NCI-H2227 treated with DMSO at 0.1 percent for 48 hours (cell line): ENCODE measurements around the gene PDK2.

Source experiments
- DNase-seq: peaks from one replicate; lab custom pipeline; 2025; lab: John Stamatoyannopoulos, UW

PDK2 gene

DNA sequence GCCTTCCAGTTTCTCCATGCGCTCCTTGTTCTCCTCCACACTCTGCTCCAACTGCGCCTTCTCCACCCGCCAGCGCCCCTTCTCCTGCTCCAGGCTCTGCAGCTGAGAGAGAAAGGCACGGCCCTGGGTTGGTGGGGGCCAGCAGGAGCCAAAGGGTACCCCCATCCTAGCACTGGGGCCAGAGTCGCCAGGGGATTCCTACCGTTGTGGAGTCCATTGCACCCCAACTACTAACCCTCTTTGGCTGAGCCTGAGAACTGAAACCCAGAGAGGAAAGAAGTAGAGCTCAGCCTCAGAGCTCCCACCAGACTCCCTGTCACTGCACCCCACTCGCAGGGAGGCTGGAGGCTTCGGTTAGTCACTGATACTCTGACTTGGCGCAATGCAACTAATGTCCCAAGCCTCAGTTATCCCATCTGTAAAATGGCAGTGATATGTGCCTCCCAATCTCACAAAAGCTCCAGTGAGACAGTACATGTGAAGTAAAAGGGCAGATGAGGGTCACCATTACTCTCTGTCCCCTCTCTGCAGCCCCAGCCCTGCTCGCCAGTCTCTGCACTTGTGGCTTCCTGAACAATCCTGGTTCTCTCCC is 41.0 kb downstream of the PDK2 start:
- DNase-seq, result no peak

DNA sequence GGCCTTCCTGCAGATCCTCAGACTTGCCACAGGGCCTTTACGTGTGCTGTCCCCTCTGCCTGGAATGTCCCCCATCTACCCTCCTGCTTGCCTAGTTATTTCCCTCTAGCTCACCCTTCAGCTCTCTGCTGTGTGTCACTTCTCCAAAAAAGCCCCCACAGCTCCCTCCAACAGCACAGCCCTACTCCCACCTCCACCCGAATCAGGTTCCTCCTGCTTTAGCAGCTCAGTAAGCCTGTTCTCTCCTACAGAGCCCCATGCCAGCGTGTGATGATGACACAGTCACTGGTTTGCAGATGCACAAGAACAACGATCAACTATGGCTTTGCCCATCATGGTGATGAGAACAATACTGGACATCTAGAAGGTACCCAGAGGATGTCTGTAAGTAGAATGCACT is 41.9 kb downstream of the PDK2 start:
- no peak for DNase-seq

DNA sequence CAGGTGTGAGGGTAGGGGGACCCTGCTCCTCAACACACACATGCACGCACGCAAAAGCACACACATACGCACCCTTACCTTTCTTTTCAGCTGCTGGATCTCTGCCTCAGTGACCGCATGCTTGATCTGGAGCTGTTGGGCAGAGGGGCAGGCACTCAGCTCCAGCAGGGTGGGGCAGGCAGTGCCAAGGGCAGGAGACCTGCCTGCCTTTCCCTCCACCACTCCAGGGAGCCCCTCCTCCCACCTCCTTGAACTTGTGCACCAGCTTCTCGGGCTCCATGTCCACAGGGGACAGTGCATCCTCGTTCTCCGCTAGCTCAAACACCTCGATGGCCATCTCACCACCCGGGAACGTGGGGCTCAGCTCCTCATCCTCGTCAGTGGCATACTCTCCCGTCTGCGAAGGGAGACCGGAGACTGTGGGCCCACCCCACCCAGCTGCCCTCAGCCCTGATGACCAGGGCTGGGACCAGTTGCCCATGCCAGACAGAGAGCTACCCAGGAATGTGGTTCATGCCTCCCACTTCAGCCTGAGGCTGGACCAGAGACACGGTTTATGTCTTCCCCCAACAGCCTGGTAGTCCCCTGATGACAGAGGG is 44.1 kb downstream of the PDK2 start:
- no peak for DNase-seq

DNA sequence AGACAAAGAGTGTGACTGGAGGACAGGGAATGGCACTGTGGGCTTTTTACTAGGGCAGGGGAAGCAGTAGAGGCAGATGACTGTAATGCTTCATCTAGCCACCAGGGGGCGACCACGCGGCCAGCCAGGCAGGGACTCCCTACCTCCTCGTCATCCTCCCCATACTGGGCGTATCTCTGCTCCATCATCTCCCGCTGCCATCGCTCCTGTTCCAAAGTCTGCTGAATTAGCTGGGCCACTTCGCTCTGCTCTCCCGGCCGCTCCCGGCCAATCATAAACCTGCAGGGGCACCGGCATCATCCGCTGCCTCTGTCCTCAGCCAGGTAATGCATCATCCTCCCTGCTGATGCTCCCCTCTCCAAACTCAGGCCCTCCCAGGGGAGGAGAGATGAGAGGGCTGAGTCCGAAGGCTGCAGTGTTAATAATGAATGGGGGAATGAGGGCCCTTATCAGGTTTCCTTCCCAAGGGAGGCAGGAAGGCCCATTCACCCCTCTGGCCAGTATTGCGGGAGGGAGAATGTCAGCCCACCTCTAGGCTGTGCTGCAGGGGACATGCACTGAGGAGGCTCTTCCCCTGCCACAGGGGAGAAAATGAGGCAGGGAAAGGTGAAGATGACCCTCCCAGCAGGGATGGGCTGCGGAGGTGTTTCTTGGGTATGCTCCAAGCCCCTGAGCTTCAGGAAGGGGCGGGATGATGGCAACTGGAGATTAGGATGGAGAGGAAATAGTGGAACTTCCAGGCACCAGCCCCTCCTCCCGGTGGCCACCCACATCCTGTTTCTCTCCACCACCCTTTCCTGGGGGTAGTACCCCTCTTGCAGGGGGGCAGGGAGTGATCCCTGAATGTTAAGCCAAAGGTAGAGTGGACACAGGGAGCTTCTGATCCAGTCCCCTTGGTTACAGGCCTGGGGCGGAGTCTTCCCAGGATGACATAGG is 45.1 kb downstream of the PDK2 start:
- DNase-seq, result peak; percentile 53

DNA sequence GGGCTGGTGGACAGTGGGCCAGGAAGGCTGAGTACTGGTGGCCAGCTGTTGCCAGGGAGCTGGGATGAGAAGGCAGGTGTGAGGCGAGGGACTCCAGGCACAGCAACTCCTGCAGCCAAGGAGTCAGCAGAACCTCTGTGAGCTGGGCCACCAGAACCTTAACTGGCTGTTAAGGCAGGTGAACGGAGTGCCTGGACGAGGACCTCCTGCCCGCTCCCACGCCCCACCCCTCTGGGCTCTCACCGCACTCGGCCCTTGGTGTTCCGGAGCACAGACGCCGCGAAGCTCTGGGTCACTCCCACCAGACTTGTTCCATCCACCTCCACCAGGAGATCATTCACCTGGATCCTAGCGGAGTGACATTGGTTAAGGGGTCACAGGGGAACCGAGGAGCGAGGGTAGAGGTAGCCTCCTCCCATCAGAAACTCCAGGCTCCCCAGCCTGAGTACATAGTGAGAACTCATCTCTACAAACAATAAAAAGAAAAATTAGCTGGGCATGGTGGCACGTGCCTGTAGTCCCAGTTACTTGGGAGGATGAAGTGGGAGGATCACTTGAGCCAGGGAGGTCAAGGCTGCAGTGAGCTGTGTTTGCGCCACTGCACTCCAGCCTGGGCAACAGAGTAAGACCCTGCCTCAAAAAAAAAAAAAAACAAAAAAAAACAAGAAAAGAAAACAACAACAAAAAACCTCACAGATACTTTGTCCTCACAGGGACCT is 46.0 kb downstream of the PDK2 start:
- no peak for DNase-seq

DNA sequence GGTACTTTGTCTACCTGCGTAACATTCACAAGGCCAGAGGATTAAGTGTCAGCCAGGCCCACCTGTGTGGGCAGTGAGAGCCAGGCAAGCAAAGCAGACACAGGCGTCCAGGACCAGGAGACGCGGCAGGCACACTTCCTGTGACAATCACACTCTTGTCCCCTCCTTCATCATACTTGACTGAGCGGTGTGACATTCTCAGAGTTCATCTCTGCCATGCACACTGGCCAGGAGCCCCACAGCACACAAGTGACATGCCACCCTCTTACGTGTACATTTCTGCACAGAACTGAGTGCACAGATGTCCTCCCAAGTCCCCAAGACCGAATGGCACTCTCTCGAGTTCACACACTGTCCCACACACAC is 46.6 kb downstream of the PDK2 start:
- DNase-seq, result no peak

DNA sequence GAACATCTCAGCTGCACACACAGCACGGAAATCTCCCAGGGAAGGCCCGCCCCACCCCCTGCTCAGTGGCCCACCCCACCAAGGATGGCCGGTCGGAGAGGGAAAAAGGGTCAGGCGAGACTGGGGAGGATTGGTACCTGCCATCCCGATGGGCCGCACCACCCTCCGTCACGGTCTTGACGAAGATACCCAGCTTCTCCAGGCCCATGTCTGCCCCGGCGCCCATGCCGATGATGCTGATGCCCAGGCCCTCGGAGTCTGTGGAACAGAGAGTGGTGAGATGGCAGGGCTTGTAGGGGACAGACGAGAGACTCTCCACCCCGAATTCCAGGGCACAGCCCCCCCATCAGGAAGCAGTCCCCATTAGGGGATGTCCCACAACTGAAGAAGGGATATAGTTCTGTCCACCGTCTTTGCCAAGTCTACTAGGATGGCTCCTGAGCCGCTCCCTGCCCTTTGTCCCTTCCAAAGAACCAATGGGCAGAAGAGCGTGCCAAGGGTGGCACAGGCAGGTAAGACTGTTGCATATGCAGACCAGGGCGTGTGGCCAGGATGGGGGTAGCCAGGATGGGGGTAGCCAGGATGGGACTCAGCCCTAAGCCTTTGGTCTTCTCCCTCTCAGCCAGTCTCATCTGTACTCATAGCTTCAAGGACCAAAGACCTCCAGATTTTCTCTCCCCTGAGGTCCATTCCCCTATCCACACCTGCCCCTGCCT is 48.5 kb downstream of the PDK2 start:
- DNase-seq, result no peak

DNA sequence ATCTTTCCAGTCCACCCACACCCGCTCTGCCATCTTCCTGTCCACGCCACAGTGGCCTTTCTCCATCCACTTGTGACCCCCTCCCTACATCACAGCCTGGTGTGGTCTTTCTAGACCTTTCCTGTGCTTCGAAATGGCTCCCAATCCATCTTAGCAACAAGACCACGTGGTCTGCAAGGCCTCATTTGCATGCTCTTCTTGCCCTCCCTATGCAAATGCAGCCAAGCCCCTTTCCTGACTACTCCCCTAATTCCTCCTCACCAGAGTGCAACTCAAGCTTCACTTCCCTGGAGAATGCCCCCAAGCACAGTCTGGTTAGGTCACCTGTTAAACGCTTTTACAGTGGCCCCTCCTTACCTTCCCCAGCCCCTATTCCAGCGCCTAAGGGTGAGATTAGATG is 49.2 kb downstream of the PDK2 start:
- no peak for DNase-seq

DNA sequence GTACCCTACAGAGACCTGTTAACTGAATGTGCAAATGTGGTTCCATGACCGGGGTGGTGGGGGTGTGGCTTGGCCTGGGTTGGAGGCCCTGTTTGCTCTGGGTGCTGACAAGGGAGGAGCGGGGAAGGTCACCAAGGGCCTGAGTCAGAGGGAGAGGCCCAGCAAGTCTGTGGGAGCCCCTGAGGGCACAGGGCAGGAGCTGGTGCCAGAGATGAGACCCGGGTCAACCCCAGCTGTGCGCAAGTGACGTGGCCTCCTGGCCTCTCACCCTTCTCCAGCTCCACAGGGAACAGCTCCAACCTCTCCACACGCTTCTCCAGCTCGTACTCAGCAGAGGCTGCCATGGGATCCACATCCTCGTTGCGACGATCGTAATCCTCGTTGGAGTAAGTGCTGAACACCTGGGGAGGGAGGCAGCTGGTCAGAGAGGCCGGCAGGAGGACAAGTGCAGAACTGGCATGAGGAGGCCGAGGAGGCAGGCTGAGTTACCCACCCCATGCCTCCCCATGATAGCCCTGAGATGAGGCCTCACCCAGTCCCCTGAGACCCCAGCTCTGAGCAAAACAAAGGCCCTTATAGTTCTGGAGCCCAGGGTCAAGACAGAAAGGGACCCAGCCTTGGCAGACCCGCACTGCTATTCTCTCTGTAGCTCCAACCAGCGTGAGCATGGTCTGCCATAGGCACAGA is 49.8 kb downstream of the PDK2 start:
- no peak for DNase-seq

DNA sequence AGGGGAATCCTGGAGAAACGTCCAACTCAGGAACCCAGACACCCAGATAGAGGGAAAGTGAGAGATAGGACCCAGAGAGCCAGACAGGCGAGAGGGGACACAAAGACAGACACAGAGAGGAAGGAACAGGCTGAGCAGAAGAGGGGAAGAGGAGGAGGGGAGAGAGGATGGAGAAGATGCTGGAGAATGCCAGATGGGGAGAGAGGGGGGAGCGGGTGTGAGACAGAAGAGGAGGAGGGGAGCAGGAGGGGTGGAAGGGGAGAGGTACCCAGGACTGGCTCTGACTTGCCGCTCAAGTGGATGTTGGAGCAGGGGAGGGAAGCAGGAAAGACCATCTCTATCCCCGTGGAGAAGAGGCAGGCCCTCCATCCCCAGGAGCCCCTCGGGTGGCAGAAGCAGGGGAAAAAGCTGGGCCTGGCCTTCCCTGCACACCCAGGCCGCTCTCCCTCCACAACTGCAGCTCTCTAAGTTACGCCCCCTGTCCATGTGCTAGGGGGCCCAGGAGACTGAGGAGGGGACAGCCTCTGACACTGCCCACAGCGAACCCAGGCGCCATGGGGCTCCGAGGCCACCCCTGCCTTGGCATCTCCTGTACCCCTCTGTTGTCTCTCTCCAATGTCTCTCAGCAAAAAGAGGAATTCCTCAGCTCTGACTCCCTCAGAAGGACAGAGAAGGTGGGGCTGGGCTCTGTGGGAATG is 50.5 kb downstream of the PDK2 start:
- no peak for DNase-seq

DNA sequence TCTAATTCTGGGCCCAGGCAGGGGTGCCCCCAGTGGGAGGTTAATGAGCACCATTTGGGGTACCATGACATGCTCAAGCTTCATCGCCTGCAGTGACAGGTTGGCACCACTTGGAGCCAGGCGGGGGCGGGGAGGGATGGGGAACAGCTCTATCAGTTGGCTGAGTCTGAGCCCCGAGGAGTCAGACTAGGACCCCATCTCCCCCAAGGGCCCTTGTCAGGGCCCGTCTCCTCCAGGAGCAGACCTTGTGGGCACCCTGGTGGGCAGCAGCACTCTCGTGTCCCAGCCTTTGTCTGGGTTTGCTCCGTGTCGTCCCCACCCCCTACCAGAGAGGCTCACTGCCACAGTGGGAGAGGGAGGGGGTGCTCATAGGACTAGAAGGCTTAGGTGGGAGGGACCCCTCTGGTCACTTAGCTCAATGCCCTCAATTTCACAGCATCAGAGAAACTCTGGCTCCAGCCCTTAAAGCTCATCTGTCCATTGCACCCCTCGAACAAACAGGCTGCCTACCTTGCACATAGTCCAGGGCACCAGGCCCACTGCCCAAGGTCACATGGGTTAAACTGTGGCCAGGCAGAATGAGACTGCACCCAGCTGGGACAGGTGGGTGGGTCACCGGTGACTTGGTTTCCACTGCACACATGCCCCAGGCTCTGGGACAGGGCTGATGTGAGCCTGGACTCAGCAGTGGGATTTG is 51.2 kb downstream of the PDK2 start:
- no peak for DNase-seq

DNA sequence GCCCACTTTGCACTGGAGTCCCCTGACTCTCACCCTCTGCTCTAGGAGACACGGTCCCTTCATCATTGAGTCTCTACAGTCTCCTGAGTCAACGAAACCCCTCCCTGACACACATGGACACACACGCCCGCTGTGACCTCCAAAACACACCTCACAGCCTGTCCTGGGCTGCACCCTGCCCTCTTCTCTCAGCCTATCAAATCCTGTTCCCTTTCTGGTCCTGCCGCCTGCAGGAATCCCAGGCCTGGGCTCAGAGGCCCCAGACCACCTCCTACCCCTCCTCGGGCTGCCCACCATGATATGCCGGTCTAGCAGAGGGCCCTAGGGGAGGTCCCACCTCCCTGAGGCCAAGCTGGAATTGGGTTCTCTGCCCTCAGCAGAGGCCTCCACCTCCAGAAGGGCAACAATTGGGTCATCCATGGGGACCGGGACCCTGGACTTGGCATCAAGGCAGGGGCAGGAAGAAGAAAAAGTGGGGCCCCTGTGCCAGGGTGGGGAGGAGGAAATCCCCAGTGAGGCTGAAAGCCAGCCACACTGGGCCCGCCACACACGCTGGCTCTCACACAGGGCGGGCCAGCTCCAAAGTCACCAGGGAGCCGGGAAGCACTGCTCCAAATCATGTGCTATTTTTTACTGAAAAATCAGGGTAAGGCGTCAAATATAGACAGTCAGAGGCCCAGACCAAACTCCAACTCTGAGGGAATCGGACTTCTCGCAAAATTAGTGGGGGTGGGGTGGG is 51.9 kb downstream of the PDK2 start:
- DNase-seq, result no peak

DNA sequence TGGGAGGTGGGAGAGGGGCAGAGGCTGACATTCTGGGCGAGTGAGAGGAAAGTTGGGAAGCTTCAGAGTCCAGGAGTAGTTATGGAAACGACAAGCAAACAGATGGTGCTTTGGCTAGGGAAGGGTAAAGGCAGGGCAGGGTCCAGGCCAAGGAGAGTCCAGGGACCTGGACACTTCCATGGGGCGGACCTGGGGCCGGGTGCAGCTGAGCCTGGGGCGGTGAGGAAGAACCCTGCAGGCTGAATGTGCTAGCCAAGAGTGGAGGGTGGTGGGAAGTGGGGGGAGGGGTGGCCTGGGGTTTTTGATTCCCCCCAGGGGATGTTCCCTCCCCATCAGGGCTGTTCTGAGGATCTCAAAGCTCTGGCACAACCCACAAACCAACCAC is 52.7 kb downstream of the PDK2 start:
- no peak for DNase-seq

DNA sequence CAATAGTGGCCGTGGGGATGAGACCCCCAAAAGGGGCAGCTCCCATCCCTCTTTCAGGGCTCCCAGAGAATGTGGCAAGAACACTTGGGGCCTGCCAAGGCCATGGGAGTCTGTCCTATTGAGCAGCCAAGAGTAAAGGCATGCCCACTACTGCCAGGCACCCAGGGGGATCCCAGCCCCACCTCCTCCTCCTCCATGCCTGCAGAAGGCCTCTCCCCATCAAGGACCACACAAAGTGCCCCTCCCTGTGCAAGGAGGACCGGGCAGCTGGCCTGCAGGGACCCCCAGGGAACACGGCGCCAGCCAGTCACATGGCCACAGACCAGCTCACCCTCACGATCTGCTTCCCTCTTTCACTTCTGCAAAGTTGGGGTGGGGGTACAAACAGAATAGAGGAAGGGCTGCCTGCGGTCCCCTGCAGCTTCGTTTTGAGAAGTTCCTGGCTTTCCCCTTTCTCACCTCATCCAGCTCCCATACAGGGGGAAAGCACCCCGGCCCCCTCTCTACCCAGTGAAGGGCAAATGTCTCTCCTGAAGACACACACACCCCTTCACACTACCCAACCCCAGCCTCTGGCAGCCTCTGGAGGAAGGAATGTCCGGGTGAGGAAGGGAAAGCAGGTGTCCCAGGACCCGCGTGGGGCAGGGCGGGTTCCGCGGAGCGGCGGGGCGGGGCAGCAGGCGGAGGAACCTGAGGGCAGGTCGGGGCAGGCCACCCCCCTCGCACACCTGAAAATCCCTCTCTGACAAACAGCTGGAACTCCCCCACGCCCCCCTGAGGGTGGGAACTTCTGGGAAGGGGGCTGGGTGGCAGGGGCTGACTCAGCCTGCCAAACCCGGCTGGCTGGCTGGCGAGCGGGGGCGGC is 53.3 kb downstream of the PDK2 start:
- DNase-seq, result no peak

DNA sequence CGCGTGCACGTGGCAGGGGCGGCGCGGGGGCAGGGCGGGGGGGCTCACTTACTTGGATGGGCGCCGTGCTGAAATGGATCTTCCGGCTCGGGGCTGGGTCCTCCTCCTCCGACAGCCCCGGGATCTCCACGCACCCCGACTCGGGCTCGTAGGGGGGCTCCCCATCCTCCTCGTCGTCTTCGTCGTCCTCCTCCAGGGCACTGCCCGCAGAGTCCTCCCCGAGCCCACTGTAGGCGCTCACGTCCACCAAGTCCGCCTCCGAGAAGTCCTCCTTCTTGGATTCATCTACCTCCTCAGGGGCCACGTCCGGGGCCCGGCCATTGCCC is 53.9 kb downstream of the PDK2 start:
- no peak for DNase-seq

DNA sequence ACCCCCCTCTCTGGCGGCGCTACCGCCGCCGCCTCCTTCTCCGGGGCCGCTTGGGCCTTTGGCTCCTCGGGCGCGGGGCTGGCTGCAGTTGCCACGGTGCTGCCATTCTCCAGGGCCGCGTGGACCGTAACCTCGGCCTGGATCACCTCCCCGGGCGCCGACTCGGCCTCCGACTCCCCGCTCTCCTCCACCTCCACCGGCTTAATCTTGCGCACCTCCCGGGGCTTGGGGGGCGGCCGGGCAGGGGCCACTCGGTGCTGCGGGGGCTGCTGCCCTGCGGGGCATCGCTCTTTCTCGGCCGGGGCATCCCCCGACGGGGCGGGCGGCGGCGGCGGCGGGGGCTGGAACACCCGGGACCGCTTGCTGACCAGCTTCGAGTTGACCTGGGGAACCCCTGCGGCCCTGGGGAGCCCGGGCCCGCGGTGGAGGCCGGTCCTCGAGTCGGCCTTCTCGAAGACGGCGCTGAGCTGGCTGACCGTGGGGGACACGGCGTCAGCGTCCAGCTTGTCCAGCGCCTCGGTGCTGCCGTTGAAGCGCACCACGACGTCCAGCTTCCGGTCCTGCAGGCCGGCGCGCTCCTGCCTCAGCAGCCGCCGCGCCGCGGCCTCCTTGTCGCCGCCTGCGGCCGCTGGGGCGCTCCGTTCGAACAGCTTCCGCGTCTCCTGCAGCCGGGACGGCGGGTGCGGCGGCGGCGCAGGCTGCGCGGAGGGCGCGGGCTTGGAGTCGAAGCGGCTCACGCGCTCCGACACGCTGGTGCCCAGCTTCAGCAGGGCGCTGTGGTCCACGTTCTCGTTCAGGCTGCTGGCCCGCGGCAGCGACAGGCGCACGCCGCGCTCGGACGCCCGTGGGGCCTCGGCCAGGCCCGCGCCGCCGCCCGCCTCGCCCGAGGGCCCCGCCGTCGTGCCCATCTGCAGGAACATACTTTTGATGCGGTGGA is 54.5 kb downstream of the PDK2 start:
- DNase-seq, result peak; percentile 16

DNA sequence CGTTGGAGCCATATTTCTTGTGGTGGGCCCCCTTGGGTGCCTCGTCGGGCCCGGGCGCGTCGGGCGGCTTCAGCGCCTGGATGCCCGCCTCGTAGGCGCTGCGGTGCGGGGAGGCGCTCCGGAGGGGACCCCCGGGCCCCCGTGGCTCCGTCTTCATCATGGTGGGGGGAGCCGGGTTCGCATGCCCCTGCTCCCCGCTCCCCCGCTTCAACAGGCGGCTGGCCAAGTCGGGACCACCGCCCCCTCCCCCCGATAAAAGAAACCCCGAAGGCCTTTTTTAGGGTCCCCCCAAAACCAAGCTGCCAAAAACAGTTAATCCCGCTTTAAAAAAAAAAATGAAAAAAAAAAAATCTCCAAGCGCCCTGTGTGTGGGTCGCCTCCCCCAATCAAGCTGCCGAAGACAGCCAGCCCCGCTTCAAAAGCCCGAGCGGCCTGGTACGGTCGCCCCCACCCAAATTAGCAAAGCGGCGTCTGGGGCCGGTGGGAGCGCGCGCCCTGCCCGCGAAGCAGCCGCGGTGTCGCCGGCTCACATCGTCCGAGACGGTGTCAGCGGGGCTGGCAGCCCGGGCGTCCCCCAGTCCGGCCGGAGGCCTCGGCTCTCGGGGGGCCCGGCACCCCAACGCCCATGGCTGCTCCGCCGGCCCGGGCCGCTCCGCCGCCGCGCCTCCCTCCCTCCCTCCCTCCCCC is 55.3 kb downstream of the PDK2 start, which contains the start of gene PPP1R9B:
Gene PPP1R9B, minus strand, starts transcription at position 324 of the 687 bp plus-strand sequence. Its CDS starts 164 bp downstream, at position 160.
- DNase-seq, result no peak
